HFF-Myc (cell line): Measurements from ENCODE around the gene CCDC57.

Source experiments
- DNase-seq: peaks from one replicate; pipeline ENCODE4 v3.0.0-alpha.2; 2011; ENCODE audit warnings: low read depth; ENCODE audit errors: extremely low read depth
- H3K4me3 ChIP-seq: replicated peaks from 2 replicates; pipeline ENCODE4 v1.5.1; 2011; ENCODE audit warnings: low read depth, mild to moderate bottlenecking, control low read depth, low read length
- CTCF ChIP-seq: IDR thresholded peaks from 2 replicates; pipeline ENCODE4 v1.5.1; 2012; ENCODE audit warnings: mild to moderate bottlenecking, low read depth, low read length, control low read depth; ENCODE audit errors: missing control alignments

Gene CCDC57

GRCh38 chr17:82228278-82228841 is 15.7 kb upstream of the CCDC57 start:
- no peak for TF ChIP-seq CTCF
- peak overlapping the region; percentile 81 for H3K4me3 ChIP-seq
- no peak for DNase-seq

GRCh38 chr17:82227629-82228277 is 15.1 kb upstream of the CCDC57 start:
- H3K4me3 ChIP-seq = peak overlapping the region; percentile 81; the same call in 1 of the 2 replicates
- no peak for TF ChIP-seq CTCF
- DNase-seq = no peak

GRCh38 chr17:82226809-82227628 is 14.4 kb upstream of the CCDC57 start:
- TF ChIP-seq CTCF = no peak
- DNase-seq = no peak
- H3K4me3 ChIP-seq = no peak overlapping the region

- DNase-seq = no peak
- no peak for TF ChIP-seq CTCF
- no peak overlapping the region for H3K4me3 ChIP-seq
Observed at GRCh38 chr17:82226146-82226808, 13.6 kb upstream of the CCDC57 start.

- no peak for TF ChIP-seq CTCF
- DNase-seq = no peak
- H3K4me3 ChIP-seq = no peak overlapping the region
Observed at GRCh38 chr17:82225368-82226029, 12.9 kb upstream of the CCDC57 start.

GRCh38 chr17:82224666-82225065 is 12.0 kb upstream of the CCDC57 start:
- TF ChIP-seq CTCF = no peak
- H3K4me3 ChIP-seq = no peak overlapping the region
- no peak for DNase-seq
